H1 (cell line): ENCODE data around the gene GCNT1. TPM values are rescaled to one million over a fixed set of nuclear protein-coding genes. Genes with fewer than 3 reads are reported as not detected.

Experiments
- BACH1 ChIP-seq: IDR thresholded peaks from 2 replicates; pipeline ENCODE4 v1.6.1; 2012; ENCODE audit warnings: low read length, improper control_type of control experiment
- BCL11A ChIP-seq, 2 experiments: IDR thresholded peaks; one replicate each; pipeline ENCODE4 v1.6.1; 2011; ENCODE audit warnings: low read depth in 2 of 2, low read length in 2 of 2, mild to moderate bottlenecking in 2 of 2
- EP300 ChIP-seq, 2 experiments: IDR thresholded peaks; 1 replicate in 1 of 2; 2 replicates in 1 of 2; pipeline ENCODE4 v1.6.1; 2011 to 2012; ENCODE audit warnings: low read depth in 2 of 2, low read length in 2 of 2, mild to moderate bottlenecking in 2 of 2, borderline replicate concordance in 1 of 2, inconsistent platforms in 1 of 2, moderate library complexity in 1 of 2
- GABPA ChIP-seq: IDR thresholded peaks from 2 replicates; pipeline ENCODE4 v1.6.1; 2011; ENCODE audit warnings: mild to moderate bottlenecking, low read length, moderate library complexity, borderline replicate concordance; ENCODE audit not compliant: insufficient read depth
- JUND ChIP-seq: IDR thresholded peaks from 2 replicates; pipeline ENCODE4 v1.6.1; 2011; ENCODE audit warnings: mild to moderate bottlenecking, improper control_type of control experiment, low read length
- RAD21 ChIP-seq, 2 experiments: IDR thresholded peaks in 1 of 2; conservative IDR thresholded peaks in 1 of 2; 2 replicates each; pipeline ENCODE4 v1.6.1; 2011; ENCODE audit warnings: low read depth in 2 of 2, low read length in 2 of 2, improper control_type of control experiment in 1 of 2, inconsistent platforms in 1 of 2, mild to moderate bottlenecking in 1 of 2, moderate library complexity in 1 of 2
- TAF1 ChIP-seq: IDR thresholded peaks from 2 replicates; pipeline ENCODE4 v1.6.1; 2011; ENCODE audit warnings: mild to moderate bottlenecking, low read depth, low read length
- polyA plus RNA-seq, 7 experiments: library from polyadenylated mRNA; depleted of rRNA in 3 of 7; stranded (reverse) in 5 of 7; unstranded in 2 of 7; fragments of >200 nt in 5 of 7; fragments of 200-250 nt in 2 of 7; gene quantifications; 1 replicate in 5 of 7; 2 replicates in 1 of 7; 4 replicates in 1 of 7; pipeline versions ENCODE4 v1.2.1 to v1.2.3, GENCODE V29; 2011 to 2013; ENCODE audit warnings: missing spikeins in 2 of 7, mixed read lengths in 2 of 7
- total RNA-seq: library from RNA; stranded (reverse); fragmentation: NEBNext Ultra II Directional; extraction: Animal tissue kit (Norgen Biotek cat#: 25700); gene quantifications from 2 replicates; pipeline ENCODE4 v1.2.1, GENCODE V29; 2021
- TF ChIP-seq, protein P1 (sequence below): fragments of 300-600 bp; sonication (generic); IDR thresholded peaks from 2 replicates; pipeline ENCODE4 v1.7.1; 2012; ENCODE audit warnings: low read length, moderate library complexity, mild to moderate bottlenecking, inconsistent platforms; ENCODE audit not compliant: insufficient replicate concordance
- TF ChIP-seq, protein P2 (sequence below): IDR thresholded peaks from 2 replicates; pipeline ENCODE4 v1.6.1; 2011; ENCODE audit warnings: low read depth, mild to moderate bottlenecking, low read length; ENCODE audit not compliant: insufficient read depth

GCNT1 gene
- total and polyA plus RNA-seq, 2 of the 8 experiments (the other 6 are each of a cell fraction or from before 2014, with no cell fraction given), result 13.0 to 16.5 TPM

GRCh38 chr9:76441551-76442322, 17.2 kb upstream of the GCNT1 start (continued):
- TF ChIP-seq, protein P1, sequence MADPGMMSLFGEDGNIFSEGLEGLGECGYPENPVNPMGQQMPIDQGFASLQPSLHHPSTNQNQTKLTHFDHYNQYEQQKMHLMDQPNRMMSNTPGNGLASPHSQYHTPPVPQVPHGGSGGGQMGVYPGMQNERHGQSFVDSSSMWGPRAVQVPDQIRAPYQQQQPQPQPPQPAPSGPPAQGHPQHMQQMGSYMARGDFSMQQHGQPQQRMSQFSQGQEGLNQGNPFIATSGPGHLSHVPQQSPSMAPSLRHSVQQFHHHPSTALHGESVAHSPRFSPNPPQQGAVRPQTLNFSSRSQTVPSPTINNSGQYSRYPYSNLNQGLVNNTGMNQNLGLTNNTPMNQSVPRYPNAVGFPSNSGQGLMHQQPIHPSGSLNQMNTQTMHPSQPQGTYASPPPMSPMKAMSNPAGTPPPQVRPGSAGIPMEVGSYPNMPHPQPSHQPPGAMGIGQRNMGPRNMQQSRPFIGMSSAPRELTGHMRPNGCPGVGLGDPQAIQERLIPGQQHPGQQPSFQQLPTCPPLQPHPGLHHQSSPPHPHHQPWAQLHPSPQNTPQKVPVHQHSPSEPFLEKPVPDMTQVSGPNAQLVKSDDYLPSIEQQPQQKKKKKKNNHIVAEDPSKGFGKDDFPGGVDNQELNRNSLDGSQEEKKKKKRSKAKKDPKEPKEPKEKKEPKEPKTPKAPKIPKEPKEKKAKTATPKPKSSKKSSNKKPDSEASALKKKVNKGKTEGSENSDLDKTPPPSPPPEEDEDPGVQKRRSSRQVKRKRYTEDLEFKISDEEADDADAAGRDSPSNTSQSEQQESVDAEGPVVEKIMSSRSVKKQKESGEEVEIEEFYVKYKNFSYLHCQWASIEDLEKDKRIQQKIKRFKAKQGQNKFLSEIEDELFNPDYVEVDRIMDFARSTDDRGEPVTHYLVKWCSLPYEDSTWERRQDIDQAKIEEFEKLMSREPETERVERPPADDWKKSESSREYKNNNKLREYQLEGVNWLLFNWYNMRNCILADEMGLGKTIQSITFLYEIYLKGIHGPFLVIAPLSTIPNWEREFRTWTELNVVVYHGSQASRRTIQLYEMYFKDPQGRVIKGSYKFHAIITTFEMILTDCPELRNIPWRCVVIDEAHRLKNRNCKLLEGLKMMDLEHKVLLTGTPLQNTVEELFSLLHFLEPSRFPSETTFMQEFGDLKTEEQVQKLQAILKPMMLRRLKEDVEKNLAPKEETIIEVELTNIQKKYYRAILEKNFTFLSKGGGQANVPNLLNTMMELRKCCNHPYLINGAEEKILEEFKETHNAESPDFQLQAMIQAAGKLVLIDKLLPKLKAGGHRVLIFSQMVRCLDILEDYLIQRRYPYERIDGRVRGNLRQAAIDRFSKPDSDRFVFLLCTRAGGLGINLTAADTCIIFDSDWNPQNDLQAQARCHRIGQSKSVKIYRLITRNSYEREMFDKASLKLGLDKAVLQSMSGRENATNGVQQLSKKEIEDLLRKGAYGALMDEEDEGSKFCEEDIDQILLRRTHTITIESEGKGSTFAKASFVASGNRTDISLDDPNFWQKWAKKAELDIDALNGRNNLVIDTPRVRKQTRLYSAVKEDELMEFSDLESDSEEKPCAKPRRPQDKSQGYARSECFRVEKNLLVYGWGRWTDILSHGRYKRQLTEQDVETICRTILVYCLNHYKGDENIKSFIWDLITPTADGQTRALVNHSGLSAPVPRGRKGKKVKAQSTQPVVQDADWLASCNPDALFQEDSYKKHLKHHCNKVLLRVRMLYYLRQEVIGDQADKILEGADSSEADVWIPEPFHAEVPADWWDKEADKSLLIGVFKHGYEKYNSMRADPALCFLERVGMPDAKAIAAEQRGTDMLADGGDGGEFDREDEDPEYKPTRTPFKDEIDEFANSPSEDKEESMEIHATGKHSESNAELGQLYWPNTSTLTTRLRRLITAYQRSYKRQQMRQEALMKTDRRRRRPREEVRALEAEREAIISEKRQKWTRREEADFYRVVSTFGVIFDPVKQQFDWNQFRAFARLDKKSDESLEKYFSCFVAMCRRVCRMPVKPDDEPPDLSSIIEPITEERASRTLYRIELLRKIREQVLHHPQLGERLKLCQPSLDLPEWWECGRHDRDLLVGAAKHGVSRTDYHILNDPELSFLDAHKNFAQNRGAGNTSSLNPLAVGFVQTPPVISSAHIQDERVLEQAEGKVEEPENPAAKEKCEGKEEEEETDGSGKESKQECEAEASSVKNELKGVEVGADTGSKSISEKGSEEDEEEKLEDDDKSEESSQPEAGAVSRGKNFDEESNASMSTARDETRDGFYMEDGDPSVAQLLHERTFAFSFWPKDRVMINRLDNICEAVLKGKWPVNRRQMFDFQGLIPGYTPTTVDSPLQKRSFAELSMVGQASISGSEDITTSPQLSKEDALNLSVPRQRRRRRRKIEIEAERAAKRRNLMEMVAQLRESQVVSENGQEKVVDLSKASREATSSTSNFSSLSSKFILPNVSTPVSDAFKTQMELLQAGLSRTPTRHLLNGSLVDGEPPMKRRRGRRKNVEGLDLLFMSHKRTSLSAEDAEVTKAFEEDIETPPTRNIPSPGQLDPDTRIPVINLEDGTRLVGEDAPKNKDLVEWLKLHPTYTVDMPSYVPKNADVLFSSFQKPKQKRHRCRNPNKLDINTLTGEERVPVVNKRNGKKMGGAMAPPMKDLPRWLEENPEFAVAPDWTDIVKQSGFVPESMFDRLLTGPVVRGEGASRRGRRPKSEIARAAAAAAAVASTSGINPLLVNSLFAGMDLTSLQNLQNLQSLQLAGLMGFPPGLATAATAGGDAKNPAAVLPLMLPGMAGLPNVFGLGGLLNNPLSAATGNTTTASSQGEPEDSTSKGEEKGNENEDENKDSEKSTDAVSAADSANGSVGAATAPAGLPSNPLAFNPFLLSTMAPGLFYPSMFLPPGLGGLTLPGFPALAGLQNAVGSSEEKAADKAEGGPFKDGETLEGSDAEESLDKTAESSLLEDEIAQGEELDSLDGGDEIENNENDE, result no peak
- TF ChIP-seq JUND (no peak), EP300 (IDR thresholded peaks at IDR 0.05; ENCODE audit: borderline replicate concordance in 1 of 2, low read depth in 2 of 2, low read length in 2 of 2) (no peak), GABPA (no peak), BACH1 (no peak), BCL11A (IDR thresholded peaks at IDR 0.05; ENCODE audit: low read depth in 2 of 2, low read length in 2 of 2) (no peak), RAD21 (IDR thresholded peaks at IDR 0.05 in 1 of 2, conservative IDR thresholded peaks at IDR 0.05 in 1 of 2; ENCODE audit: low read depth in 2 of 2, low read length in 2 of 2) (no peak), TAF1 (no peak)
- TF ChIP-seq, protein P2, sequence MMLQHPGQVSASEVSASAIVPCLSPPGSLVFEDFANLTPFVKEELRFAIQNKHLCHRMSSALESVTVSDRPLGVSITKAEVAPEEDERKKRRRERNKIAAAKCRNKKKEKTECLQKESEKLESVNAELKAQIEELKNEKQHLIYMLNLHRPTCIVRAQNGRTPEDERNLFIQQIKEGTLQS, result no peak
